ENCODE measurements around the gene OSBPL10.

GRCh38 chr3:31885235-31885634, 95.8 kb downstream of the OSBPL10 start:
- TF ChIP-seq, protein P1, sequence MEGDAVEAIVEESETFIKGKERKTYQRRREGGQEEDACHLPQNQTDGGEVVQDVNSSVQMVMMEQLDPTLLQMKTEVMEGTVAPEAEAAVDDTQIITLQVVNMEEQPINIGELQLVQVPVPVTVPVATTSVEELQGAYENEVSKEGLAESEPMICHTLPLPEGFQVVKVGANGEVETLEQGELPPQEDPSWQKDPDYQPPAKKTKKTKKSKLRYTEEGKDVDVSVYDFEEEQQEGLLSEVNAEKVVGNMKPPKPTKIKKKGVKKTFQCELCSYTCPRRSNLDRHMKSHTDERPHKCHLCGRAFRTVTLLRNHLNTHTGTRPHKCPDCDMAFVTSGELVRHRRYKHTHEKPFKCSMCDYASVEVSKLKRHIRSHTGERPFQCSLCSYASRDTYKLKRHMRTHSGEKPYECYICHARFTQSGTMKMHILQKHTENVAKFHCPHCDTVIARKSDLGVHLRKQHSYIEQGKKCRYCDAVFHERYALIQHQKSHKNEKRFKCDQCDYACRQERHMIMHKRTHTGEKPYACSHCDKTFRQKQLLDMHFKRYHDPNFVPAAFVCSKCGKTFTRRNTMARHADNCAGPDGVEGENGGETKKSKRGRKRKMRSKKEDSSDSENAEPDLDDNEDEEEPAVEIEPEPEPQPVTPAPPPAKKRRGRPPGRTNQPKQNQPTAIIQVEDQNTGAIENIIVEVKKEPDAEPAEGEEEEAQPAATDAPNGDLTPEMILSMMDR (IDR thresholded peaks at IDR 0.05; ENCODE audit: insufficient read depth, low read depth, low read length) = no peak
- TF ChIP-seq EZH2 (IDR thresholded peaks at IDR 0.05; ENCODE audit: insufficient read depth, low read length) = no peak

Data from astrocyte (in vitro differentiated cells and primary cell).